Panc1 (cell line): Measurements from ENCODE around the gene GPR160. TPM values are rescaled to one million over a fixed set of nuclear protein-coding genes. Genes with fewer than 3 reads are reported as not detected.

ENCODE experiments used
- ATAC-seq: fragments of 200-7000 bp; cut with Tn5 transposase; 2 replicates; pipeline ENCODE4 v1.9.1; 2020; ENCODE audit warnings: mild to moderate bottlenecking, moderate library complexity
- BruUV-seq: library from RNA; stranded (reverse); fragments of 400-500 nt; replicated peaks from 2 replicates; lab custom pipeline; 2021; lab: Mats Ljungman, UMichigan
- CTCF ChIA-PET: fragments of 300-600 bp; sonication (Branson Sonifier 250); formaldehyde crosslinking; loops from one replicate; lab custom pipeline; 2022; ENCODE audit warnings: antibody characterized with exemption; lab: Charles Lee
- POLR2A ChIA-PET: fragments of 300-600 bp; sonication (Branson Sonifier 250); formaldehyde crosslinking; loops from one replicate; lab custom pipeline; 2022; ENCODE audit warnings: antibody characterized with exemption; lab: Charles Lee
- DNase-seq: peaks from one replicate; pipeline ENCODE4 v3.0.0-alpha.2; 2010; ENCODE audit warnings: low read depth, low spot score
- H3K27ac ChIP-seq: 2 replicates; pipeline ENCODE4 v1.5.1; 2011; ENCODE audit warnings: mild to moderate bottlenecking, low read length, inconsistent platforms
- H3K27me3 ChIP-seq: fragments of 200-500 bp; sonication (Bioruptor generic); 2 replicates; pipeline ENCODE4 v1.6.0; 2014; ENCODE audit warnings: low read length, inconsistent platforms; ENCODE audit not compliant: control insufficient read depth, insufficient read depth
- H3K36me3 ChIP-seq: fragments of 200-500 bp; sonication (Bioruptor generic); 2 replicates; pipeline ENCODE4 v1.5.1; 2014; ENCODE audit warnings: inconsistent platforms, mild to moderate bottlenecking, low read length, moderate library complexity; ENCODE audit not compliant: control insufficient read depth, insufficient read depth
- H3K4me1 ChIP-seq: 2 replicates; pipeline ENCODE4 v1.5.1; 2011; ENCODE audit warnings: inconsistent platforms, mild to moderate bottlenecking, low read length, moderate library complexity; ENCODE audit not compliant: control insufficient read depth, insufficient read depth
- H3K4me3 ChIP-seq, 2 experiments: 2 replicates each; pipeline ENCODE4 v1.5.1; 2011 to 2012; ENCODE audit warnings: low read depth in 2 of 2, low read length in 2 of 2, mild to moderate bottlenecking in 2 of 2, inconsistent platforms in 1 of 2, moderate library complexity in 1 of 2
- H3K9me3 ChIP-seq: fragments of 200-500 bp; sonication (Bioruptor generic); 2 replicates; pipeline ENCODE4 v1.5.1; 2014; ENCODE audit warnings: low read depth, mild to moderate bottlenecking, inconsistent platforms, low read length, moderate library complexity; ENCODE audit not compliant: control insufficient read depth, insufficient read depth
- CTCF ChIP-seq: fragments of 450-650 bp; IDR thresholded peaks from 2 replicates; pipeline ENCODE4 v1.5.1; 2017; ENCODE audit warnings: mild to moderate bottlenecking
- POLR2AphosphoS5 ChIP-seq: IDR thresholded peaks from 2 replicates; pipeline ENCODE4 v1.6.1; 2012; ENCODE audit warnings: mild to moderate bottlenecking, low read depth, low read length, moderate library complexity
- REST ChIP-seq, 2 experiments: IDR thresholded peaks; 2 replicates each; pipeline ENCODE4 v1.6.1; 2011 to 2012; ENCODE audit warnings: low read depth in 2 of 2, control low read depth in 1 of 2, low read length in 1 of 2, mild to moderate bottlenecking in 1 of 2, moderate library complexity in 1 of 2; ENCODE audit not compliant: insufficient read depth in 1 of 2
- SIN3A ChIP-seq: IDR thresholded peaks from 2 replicates; pipeline ENCODE4 v1.6.1; 2012; ENCODE audit warnings: low read depth, mild to moderate bottlenecking, low read length, moderate library complexity, borderline replicate concordance; ENCODE audit not compliant: insufficient read depth
- TCF7L2 ChIP-seq: IDR thresholded peaks from 2 replicates; pipeline ENCODE4 v1.6.1; 2011; ENCODE audit warnings: mild to moderate bottlenecking, low read depth, low read length, inconsistent platforms
- in situ Hi-C: cut with HindIII; loops from 2 replicates; pipeline ENCODE4 v1.10.0; 2016; ENCODE audit warnings: low sequenced_read_pairs, low pct_unique_long_range_greater_than_20kb
- intact Hi-C: fragments of 100-400 bp; cut with micrococcal nuclease; formaldehyde crosslinking; loops from one replicate; pipeline ENCODE4 v1.10.0; 2022; ENCODE audit not compliant: unreplicated experiment
- total RNA-seq: library from RNA; stranded (reverse); gene quantifications from one replicate; pipeline ENCODE4 v1.2.1, GENCODE V29; 2021; ENCODE audit not compliant: unreplicated experiment

The GPR160 gene
- total RNA-seq, 1 experiment from 2014 or later: 0.18 TPM

- POLR2A ChIA-PET: no interaction called here
- Histone ChIP-seq H3K9me3 (no peaks in the 10 kb centered on the region), H3K27me3 (no peaks in the 10 kb centered on the region), H3K4me1 (no peaks in the 10 kb centered on the region), H3K27ac (no peak overlapping the region), H3K4me3 (no peak overlapping the region), H3K36me3 (peaks cover 75% of the 10 kb centered on the region)
- no TSS peak for BruUV-seq
- ATAC-seq (no peak), DNase-seq (no peak)
- in situ Hi-C loops (no loop called here), intact Hi-C loops (no loop called here)
- CTCF ChIA-PET: no interaction called here
- TF ChIP-seq POLR2AphosphoS5 (no peak), TCF7L2 (no peak), SIN3A (no peak), CTCF (no peak), REST (IDR thresholded peaks at IDR 0.05; ENCODE audit: insufficient read depth in 1 of 2, low read depth in 2 of 2, low read length in 1 of 2) (no peak)
Observed at GRCh38 chr3:170100944-170101343, 63.1 kb downstream of the GPR160 start.

GRCh38 chr3:170102431-170102830 lies 64.6 kb downstream of the GPR160 start:
- H3K4me1 ChIP-seq: no peaks in the 10 kb centered on the region
- ChIA-PET CTCF (no interaction called here), POLR2A (no interaction called here)
- in situ Hi-C loops: no loop called here
- no peak overlapping the region for H3K27ac ChIP-seq
- no peak for ATAC-seq
- peaks cover 60% of the 10 kb centered on the region for H3K36me3 ChIP-seq
- H3K27me3 ChIP-seq: no peaks in the 10 kb centered on the region
- no peaks in the 10 kb centered on the region for H3K9me3 ChIP-seq
- TF ChIP-seq CTCF: no peak
- TF ChIP-seq REST (IDR thresholded peaks at IDR 0.05; ENCODE audit: insufficient read depth in 1 of 2, low read depth in 2 of 2, low read length in 1 of 2): no peak
- no peak for TF ChIP-seq TCF7L2
- no peak for TF ChIP-seq SIN3A
- TF ChIP-seq POLR2AphosphoS5: no peak
- no peak for DNase-seq
- no peak overlapping the region for H3K4me3 ChIP-seq
- no TSS peak for BruUV-seq
- intact Hi-C loops: no loop called here
